Activated naive CD4-positive, alpha-beta T cell treated with anti-CD3 and anti-CD28 coated beads, Interleukin-2, amount 50 U/mL, for 24 hours (primary cell): ENCODE results near the gene LMNA.
"Not testable (repeated sequence)": the region's sequence is repeated elsewhere in the genome, so short reads cannot be mapped to it uniquely, and the experiment has no call there.

Source experiments
- H3K27ac Mint-ChIP-seq: one replicate; pipeline ENCODE4 v1.8.0; 2021; ENCODE audit warnings: mild to moderate bottlenecking, mixed read lengths
- H3K27me3 Mint-ChIP-seq: one replicate; pipeline ENCODE4 v1.8.0; 2021; ENCODE audit warnings: mixed read lengths
- H3K36me3 Mint-ChIP-seq: one replicate; pipeline ENCODE4 v1.8.0; 2021; ENCODE audit warnings: mixed read lengths
- H3K4me1 Mint-ChIP-seq: one replicate; pipeline ENCODE4 v1.8.0; 2021; ENCODE audit warnings: mixed read lengths
- H3K4me3 Mint-ChIP-seq: one replicate; pipeline ENCODE4 v1.8.0; 2021; ENCODE audit warnings: mild to moderate bottlenecking, mixed read lengths
- H3K9me3 Mint-ChIP-seq: one replicate; pipeline ENCODE4 v1.8.0; 2021; ENCODE audit warnings: mixed read lengths

LMNA gene

GRCh38 chr1:156122086-156122485 lies 7.6 kb downstream of the LMNA start:
- Mint-ChIP-seq H3K36me3 (no peaks in the 10 kb centered on the region), H3K4me3 (no peak overlapping the region), H3K9me3 (no peaks in the 10 kb centered on the region), H3K4me1 (peaks cover 44% of the 10 kb centered on the region), H3K27ac (no peak overlapping the region), H3K27me3 (no peaks in the 10 kb centered on the region)

DNA sequence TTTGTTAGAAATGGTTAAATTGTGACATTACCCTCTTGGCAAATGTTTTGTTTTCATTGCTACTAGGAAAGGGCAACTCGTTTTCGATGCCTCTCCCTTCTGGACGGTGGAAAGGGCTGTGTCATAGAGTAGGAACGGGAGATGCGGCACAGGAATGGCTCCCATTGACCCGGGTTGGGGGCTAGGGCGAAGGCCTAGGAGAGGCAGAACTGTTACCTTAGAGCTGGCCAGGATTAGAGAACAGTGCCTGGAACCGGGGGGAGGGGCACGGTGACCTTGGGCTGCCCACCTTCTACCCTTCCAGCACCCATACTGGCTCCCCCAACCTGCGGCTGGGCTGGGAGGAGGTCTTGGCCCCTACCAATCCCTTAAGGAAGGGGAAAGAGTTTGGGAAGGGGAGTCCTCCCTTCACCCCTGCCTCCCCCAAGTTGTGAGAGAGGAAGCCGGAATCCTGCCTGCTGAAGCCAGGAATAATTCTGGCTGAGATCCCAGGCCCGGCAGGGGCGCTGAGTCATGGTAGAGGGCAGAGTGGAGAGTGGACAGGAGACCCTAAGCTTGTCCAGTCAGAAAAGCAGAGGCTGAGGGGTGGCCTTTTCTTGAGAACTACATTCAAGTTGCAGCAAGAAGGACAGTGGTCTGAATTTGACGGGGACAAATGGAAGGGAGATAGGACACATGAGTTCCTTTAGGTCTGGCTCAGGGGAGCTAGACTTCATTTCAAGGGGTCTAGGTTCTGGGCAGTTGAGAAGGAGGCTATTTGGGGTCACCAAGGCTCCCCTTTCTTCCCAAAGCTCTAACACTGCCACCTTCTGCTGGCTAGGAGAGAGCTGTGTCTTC lies 8.2 kb downstream of the LMNA start:
- Mint-ChIP-seq H3K4me3 (no peak overlapping the region), H3K27ac (no peak overlapping the region), H3K27me3 (no peaks in the 10 kb centered on the region), H3K9me3 (no peaks in the 10 kb centered on the region), H3K36me3 (no peaks in the 10 kb centered on the region), H3K4me1 (peaks cover 50% of the 10 kb centered on the region)

DNA sequence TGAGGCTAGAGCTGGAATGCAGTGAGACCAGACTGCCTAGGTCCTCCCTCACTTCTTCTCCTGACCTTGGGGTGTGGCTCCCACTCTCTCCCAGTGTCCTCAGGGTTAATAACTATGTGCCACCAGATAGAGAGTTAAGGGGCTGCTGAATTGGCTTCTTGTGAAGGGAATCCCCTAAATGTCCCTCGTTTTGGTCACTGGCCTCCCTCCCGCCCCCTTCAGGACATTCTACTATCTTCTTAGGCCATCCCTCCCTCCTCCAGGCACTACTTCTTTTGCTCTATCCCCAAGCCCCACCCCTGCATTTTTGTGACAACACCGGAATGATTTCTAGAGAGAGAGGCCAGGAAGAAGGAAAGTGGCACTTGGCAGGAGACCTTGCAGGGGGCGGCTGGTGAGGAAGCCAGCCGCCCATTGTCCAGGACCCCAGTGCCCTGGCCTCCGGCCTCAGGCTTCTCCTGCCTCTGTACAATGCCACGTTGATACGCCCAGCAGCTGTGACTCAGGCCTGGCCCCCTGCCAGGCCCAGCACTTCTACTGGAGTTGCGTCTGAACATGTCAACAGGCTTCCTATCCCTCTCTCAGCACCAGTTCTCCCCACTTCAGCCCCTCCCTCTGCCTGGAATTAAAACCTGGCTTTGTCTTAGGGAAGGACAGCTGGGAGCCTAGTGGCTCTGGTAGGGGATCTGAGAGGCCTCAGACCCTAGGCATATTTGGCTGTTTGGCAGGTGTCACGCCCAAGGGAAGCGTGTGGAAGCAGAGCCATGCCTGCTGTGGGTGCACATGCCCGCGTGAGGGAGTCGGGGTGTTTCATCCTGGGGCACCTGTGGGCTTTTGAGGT lies 9.1 kb downstream of the LMNA start:
- Mint-ChIP-seq H3K4me1 (peaks cover 59% of the 10 kb centered on the region), H3K27me3 (no peaks in the 10 kb centered on the region), H3K36me3 (no peaks in the 10 kb centered on the region), H3K4me3 (no peak overlapping the region), H3K27ac (no peak overlapping the region), H3K9me3 (no peaks in the 10 kb centered on the region)

DNA sequence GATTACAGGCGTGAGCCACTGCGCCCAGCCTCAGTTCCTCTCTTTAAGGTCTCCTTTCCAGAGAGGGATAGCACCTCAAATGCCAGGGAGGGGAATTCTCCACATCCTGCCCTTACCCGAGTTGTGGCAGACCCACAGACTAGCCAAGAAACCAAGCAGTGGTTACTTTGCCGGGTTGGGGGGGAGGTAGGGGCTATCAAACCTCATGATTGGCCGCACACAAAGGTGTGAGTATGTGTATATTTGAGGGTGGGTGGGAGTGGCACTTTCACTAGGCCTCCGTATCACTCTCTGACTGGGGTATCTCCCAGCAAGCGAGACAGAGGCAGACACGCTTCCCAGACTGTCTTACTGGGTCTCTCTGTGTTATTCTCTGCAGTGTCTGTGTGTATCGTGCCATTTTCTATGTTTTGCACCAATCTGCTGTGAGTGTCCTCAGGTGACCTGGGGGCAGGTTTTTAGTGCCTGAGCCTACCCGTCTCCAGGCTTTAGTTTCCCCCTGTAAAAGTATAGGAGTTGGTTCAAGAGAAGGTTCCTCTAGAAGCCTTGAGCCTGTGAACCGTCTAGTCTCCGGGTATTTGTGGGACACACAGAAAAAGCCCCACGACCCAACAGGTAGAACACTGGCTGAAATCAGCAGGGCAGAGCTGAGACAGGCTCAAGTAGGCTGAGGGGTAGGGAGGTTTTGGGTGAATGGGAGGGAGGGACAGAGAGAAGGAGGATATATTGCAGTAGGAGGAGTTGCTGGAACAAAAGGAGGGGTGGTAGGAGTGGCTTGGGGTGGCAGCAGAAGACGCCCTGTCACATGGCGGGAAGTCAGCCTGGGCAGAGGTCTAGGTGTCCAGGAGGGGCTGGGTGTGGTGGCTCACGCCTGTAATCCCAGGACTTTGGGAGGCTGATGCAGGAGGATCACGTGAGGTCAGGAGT lies 10.3 kb downstream of the LMNA start:
- peaks cover 68% of the 10 kb centered on the region for H3K4me1 Mint-ChIP-seq
- no peak overlapping the region for H3K27ac Mint-ChIP-seq
- H3K36me3 Mint-ChIP-seq, result no peaks in the 10 kb centered on the region
- no peaks in the 10 kb centered on the region for H3K9me3 Mint-ChIP-seq
- H3K4me3 Mint-ChIP-seq, result peak overlapping the region; percentile 45
- no peaks in the 10 kb centered on the region for H3K27me3 Mint-ChIP-seq

DNA sequence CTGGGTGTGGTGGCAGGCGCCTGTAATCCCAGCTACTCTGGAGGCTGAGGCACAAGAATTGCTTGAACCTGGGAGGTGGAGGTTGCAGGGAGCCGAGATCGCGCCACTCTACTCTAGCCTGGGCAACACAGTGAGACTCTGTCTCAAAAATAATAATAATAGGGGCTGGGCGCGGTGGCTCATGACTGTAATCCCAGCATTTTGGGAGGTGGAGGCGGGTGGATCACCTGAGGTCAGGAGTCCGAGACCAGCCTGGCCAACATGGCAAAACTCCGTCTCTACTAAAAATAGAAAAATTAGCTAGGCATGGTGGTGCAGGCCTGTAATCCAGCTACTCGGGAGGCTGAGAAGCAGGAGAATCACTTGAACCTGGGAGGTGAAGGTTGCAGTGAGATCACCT lies 11.0 kb downstream of the LMNA start:
- H3K9me3 Mint-ChIP-seq, H3K27ac Mint-ChIP-seq, H3K27me3 Mint-ChIP-seq, H3K4me3 Mint-ChIP-seq, H3K36me3 Mint-ChIP-seq: not testable (repeated sequence)
- H3K4me1 Mint-ChIP-seq, result peaks cover 68% of the 10 kb centered on the region

- peaks cover 66% of the 10 kb centered on the region for H3K4me1 Mint-ChIP-seq
- H3K4me3 Mint-ChIP-seq, result peak overlapping the region; percentile 3
- no peaks in the 10 kb centered on the region for H3K36me3 Mint-ChIP-seq
Measured at GRCh38 chr1:156126043-156126629, 11.6 kb downstream of the LMNA start.

DNA sequence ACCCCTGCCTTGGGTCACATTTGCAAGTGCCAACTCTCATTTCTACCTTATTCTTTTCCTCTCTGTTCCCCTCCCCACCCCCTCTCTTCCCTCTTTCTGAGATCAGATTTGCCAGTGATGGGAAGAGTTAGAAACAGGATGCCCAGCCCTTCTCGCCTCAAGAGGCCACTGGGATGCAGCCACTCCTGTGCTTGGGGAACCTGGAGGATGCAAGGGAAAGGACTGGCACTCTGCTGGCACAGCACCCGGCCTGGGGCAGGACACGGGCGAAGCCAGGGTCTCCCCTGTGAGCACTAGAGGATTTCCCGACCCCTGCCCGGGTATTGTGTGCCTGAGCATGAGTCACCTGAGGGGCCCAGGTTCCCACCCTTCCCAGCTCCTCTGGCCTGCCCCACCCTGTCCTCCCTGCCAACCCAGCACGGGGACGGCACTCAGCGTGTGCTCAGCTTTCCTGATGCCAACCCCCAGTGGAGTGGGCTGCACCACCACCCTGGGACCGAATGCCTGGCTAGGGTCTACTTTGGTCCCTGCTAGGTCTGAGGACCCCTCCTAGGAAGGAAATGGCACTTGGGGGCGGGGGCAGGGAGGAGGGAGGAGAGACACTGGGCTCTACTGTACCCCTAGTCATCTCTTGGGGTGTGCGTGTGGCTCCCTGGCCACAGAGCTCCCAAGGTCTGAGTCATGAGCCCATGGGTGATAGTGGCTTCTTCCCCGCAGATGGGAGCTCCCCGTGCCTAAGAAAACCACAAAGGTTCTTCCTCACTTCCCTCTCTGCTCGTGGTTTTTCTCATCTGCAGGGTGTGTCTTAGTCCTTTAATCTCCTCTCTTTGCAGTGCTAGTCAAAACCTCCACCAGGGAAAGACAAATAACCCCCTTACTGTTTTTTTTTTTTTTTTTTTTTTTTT lies 12.4 kb downstream of the LMNA start:
- no peaks in the 10 kb centered on the region for H3K9me3 Mint-ChIP-seq
- peak overlapping the region; percentile 49 for H3K4me3 Mint-ChIP-seq
- peaks cover 66% of the 10 kb centered on the region for H3K4me1 Mint-ChIP-seq
- H3K27ac Mint-ChIP-seq, result peak overlapping the region; percentile 82
- H3K36me3 Mint-ChIP-seq, result peaks cover 2% of the 10 kb centered on the region
- H3K27me3 Mint-ChIP-seq, result no peaks in the 10 kb centered on the region

More at GRCh38 chr1:156126043-156126629, 11.6 kb downstream of the LMNA start:
- Mint-ChIP-seq H3K9me3 (no peaks in the 10 kb centered on the region), H3K27ac (peak overlapping the region; percentile 17), H3K27me3 (no peaks in the 10 kb centered on the region)

DNA sequence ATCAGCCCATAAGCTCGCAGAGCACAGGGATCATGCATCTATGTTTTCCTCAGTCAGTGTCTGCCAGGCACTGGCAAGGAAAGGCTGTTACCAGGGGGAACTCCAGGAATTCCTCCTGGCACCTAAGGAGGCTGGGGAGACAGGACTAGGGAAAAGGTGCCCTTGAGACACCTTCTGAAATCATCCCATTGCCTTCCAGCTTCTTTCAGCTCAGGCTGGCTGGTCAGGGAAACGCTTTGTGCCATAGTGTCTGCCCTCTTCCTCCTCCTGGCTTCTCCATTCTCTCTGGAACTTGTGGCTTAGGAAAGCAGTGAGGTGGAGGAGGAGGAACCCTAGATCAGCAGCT lies 13.8 kb downstream of the LMNA start:
- H3K36me3 Mint-ChIP-seq, result peaks cover 2% of the 10 kb centered on the region
- H3K4me1 Mint-ChIP-seq, result peaks cover 65% of the 10 kb centered on the region
- H3K9me3 Mint-ChIP-seq, result no peaks in the 10 kb centered on the region
- H3K27me3 Mint-ChIP-seq, result no peaks in the 10 kb centered on the region
- no peak overlapping the region for H3K27ac Mint-ChIP-seq
- no peak overlapping the region for H3K4me3 Mint-ChIP-seq

- Mint-ChIP-seq H3K27ac (peak overlapping the region; percentile 55), H3K4me3 (peak overlapping the region; percentile 51), H3K9me3 (no peaks in the 10 kb centered on the region), H3K27me3 (no peaks in the 10 kb centered on the region), H3K36me3 (peaks cover 2% of the 10 kb centered on the region), H3K4me1 (peaks cover 58% of the 10 kb centered on the region)
Measured at GRCh38 chr1:156128654-156129597, 14.4 kb downstream of the LMNA start.

DNA sequence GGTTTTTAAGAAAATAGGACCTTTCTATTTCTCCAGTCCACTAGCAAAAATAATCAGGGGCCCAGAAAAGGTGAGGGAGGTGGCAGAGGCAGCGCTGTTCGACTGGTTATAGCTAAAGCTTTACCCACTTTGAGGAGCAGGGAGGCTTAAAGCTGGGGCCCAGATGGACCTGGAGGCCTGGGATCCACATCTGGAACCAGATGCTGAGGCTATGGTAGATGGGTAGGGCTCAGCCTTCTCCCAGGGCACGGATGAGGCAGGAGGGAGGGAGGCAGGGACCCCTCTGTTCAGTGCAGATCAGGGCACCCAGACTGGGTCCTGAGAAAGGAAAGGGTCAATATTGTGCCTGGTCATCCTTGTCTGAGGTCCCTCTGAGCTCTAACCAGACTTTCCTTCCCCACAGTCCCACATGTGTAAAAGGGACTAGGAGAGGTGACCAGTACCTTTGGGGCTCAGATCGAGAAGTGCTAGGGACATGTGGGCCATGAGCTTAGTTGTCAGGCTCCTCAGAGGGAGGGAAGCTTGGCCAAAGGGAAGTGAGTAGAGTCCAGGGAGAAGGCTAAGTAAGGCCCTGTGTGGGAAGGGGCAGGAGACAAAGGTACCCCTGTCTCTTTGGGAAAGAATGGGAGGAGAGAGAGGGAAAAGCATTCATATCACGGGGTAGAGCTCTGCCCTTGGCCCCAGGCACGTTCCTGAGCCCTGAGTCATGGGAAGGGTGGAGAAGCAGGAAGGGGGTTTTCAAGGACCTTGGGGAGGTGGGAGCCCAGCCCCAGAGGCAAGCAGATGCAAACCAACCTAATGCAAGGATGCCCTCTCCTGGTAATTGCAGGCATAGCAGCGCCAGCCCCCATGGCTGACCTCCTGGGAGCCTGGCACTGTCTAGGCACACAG lies 15.4 kb downstream of the LMNA start:
- H3K27ac Mint-ChIP-seq, result no peak overlapping the region
- H3K9me3 Mint-ChIP-seq, result no peaks in the 10 kb centered on the region
- H3K27me3 Mint-ChIP-seq, result no peaks in the 10 kb centered on the region
- H3K36me3 Mint-ChIP-seq, result peaks cover 4% of the 10 kb centered on the region
- peaks cover 48% of the 10 kb centered on the region for H3K4me1 Mint-ChIP-seq
- H3K4me3 Mint-ChIP-seq, result no peak overlapping the region

GRCh38 chr1:156130578-156130942 lies 16.0 kb downstream of the LMNA start:
- H3K4me3 Mint-ChIP-seq, result no peak overlapping the region
- no peaks in the 10 kb centered on the region for H3K9me3 Mint-ChIP-seq
- H3K36me3 Mint-ChIP-seq, result peaks cover 4% of the 10 kb centered on the region
- H3K4me1 Mint-ChIP-seq, result peaks cover 44% of the 10 kb centered on the region
- no peaks in the 10 kb centered on the region for H3K27me3 Mint-ChIP-seq
- no peak overlapping the region for H3K27ac Mint-ChIP-seq

GRCh38 chr1:156134716-156135435 lies 20.4 kb downstream of the LMNA start:
- Mint-ChIP-seq H3K4me3 (no peak overlapping the region), H3K27ac (no peak overlapping the region), H3K27me3 (peaks cover 1% of the 10 kb centered on the region), H3K9me3 (no peaks in the 10 kb centered on the region), H3K36me3 (peaks cover 13% of the 10 kb centered on the region), H3K4me1 (peaks cover 6% of the 10 kb centered on the region)
